Adrenal gland (tissue), 12 donors: ENCODE results near the gene NDUFS6. TPM values are rescaled to one million over a fixed set of nuclear protein-coding genes. Genes with fewer than 3 reads are reported as not detected.

Source experiments
- DNase-seq, 7 donors: peaks; one replicate each; pipeline ENCODE4 v3.0.0-alpha.2; 2019 to 2020
- H3K27ac ChIP-seq, 5 donors: fragments of 200-600 bp; sonication (generic) in 4 of 5; 1 replicate in 3 of 5; 2 replicates in 2 of 5; pipeline versions ENCODE4 v1.5.1 to v1.8.0; 2016 to 2020; ENCODE audit warnings: mild to moderate bottlenecking in 1 of 5
- H3K27me3 ChIP-seq: fragments of 200-600 bp; 2 replicates; pipeline ENCODE4 v1.8.0; 2021
- H3K36me3 ChIP-seq, 2 donors: fragments of 200-600 bp; replicated peaks in 1 of 2; 1 replicate in 1 of 2; 2 replicates in 1 of 2; pipeline versions ENCODE4 v1.5.1 to v1.8.0; 2018 to 2022
- H3K4me1 ChIP-seq, 2 donors: fragments of 200-600 bp; replicated peaks in 1 of 2; 1 replicate in 1 of 2; 2 replicates in 1 of 2; pipeline versions ENCODE4 v1.5.1 to v1.8.0; 2018 to 2021
- H3K4me3 ChIP-seq, 4 donors: fragments of 200-600 bp; sonication (generic) in 3 of 4; one replicate each; pipeline ENCODE4 v1.5.1; 2016 to 2018
- H3K9me3 ChIP-seq, 3 donors: fragments of 200-600 bp; sonication (generic) in 1 of 3; replicated peaks in 1 of 3; 1 replicate in 2 of 3; 2 replicates in 1 of 3; pipeline versions ENCODE4 v1.5.1 to v1.8.0; 2016 to 2021
- POLR2A ChIP-seq, 2 donors: fragments of 450-650 bp; IDR thresholded peaks; one replicate each; pipeline ENCODE4 v1.6.1; 2017; ENCODE audit warnings: antibody characterized with exemption in 2 of 2, mild to moderate bottlenecking in 2 of 2, moderate library complexity in 1 of 2
- whole genome bisulfite sequencing, 4 donors: extraction: QIAGEN DNeasy Blood & Tissue Kit in 2 of 4; methylation state at CpG; one replicate each; pipeline versions ENCODE4 v1.1.5 to v1.1.7; 2013 to 2017; 5-methylcytosine and 5-hydroxymethylcytosine counted together
- intact Hi-C, 2 donors: fragments of 100-400 bp; cut with DNase I; formaldehyde crosslinking; loops; one replicate each; pipeline versions ENCODE4 v1.14.1 to v1.15.0; 2022 to 2023
- polyA plus RNA-seq, 3 donors: library from polyadenylated mRNA; stranded (reverse); fragments of 200-250 nt in 2 of 3; fragments of 350-450 nt in 1 of 3; fragmentation: Illumina TruSeq in 1 of 3; extraction: RNeasy Lipid Tissue Mini Kit (QIAGEN cat#74804) in 1 of 3; gene quantifications; one replicate each; pipeline ENCODE4 v1.2.3, GENCODE V29; 2013 to 2014
- total RNA-seq, 9 donors: library from RNA; depleted of rRNA in 4 of 9; stranded (reverse); fragments of >200 nt in 4 of 9; fragments of 120-200 nt in 1 of 9; fragmentation: NEBNext Ultra II Directional in 1 of 9; extraction: Animal tissue kit (Norgen Biotek cat#: 25700) in 1 of 9; gene quantifications; one replicate each; pipeline versions ENCODE4 v1.1.0 to v1.2.4, GENCODE V29; 2013 to 2023
- TF ChIP-seq, protein P1 (sequence below), 6 experiments: fragments of 450-650 bp in 4 of 6; fragments of 200-600 bp in 2 of 6; sonication (generic) in 1 of 6; IDR thresholded peaks; 1 replicate in 5 of 6; 2 replicates in 1 of 6; pipeline versions ENCODE4 v1.5.1 to v1.8.0; 2016 to 2021; ENCODE audit warnings: antibody characterized with exemption in 6 of 6, mild to moderate bottlenecking in 2 of 6, moderate library complexity in 1 of 6
- donor health status: healthy with polysubstance abuse.
- donor health status: Bipolar disorder and iron deficiency.
- donor health status: DM: yes; HTN: yes; CAD: no.
- donor health status: DM: no; HTN: no; CAD: no.
- donor health status: DM: no; HTN: no; CAD: no.
- donor health status: DM: yes; HTN: yes; CAD: no.

The NDUFS6 gene
- total and polyA plus RNA-seq, 12 donors: 23.3 to 75.8 (median 37.9) TPM

DNA sequence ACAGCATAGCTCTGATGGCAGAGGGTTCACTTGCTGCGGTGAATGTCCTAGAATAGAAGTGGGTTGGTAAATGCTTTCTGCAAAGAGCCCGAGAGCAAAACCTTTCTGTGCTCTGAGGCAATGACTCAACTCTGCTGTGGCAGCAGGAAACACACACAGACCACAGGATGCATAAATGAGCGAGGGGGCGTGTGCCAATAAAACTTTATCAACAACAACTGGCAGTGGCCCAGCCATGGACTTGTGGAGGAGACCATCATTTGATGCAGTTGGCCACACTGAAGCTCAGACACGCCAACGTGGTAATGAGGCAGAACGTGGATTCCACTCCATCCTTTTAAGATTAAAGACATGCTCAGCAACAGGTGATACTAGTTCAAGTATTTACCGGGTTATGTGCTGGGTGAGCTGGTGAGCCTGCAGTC is 8.4 kb upstream of the NDUFS6 start:
- TF ChIP-seq POLR2A (IDR thresholded peaks at IDR 0.05): no peak
- TF ChIP-seq, protein P1, sequence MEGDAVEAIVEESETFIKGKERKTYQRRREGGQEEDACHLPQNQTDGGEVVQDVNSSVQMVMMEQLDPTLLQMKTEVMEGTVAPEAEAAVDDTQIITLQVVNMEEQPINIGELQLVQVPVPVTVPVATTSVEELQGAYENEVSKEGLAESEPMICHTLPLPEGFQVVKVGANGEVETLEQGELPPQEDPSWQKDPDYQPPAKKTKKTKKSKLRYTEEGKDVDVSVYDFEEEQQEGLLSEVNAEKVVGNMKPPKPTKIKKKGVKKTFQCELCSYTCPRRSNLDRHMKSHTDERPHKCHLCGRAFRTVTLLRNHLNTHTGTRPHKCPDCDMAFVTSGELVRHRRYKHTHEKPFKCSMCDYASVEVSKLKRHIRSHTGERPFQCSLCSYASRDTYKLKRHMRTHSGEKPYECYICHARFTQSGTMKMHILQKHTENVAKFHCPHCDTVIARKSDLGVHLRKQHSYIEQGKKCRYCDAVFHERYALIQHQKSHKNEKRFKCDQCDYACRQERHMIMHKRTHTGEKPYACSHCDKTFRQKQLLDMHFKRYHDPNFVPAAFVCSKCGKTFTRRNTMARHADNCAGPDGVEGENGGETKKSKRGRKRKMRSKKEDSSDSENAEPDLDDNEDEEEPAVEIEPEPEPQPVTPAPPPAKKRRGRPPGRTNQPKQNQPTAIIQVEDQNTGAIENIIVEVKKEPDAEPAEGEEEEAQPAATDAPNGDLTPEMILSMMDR (IDR thresholded peaks at IDR 0.05): no peak
- no peak overlapping the region for H3K27ac ChIP-seq
- no peaks in the 10 kb centered on the region for H3K27me3 ChIP-seq
- no peak for DNase-seq
- no peaks in the 10 kb centered on the region for H3K9me3 ChIP-seq
- H3K4me3 ChIP-seq: no peak overlapping the region
- 72 to 79% (median 74%) methylated on average over 7 to 8 of the region's 8 CpGs for WGBS, 4 donors
- intact Hi-C loops: no loop called here
- no peaks in the 10 kb centered on the region for H3K4me1 ChIP-seq
- H3K36me3 ChIP-seq: peaks cover 0 to 19% of the 10 kb centered on the region in 2 donors

DNA sequence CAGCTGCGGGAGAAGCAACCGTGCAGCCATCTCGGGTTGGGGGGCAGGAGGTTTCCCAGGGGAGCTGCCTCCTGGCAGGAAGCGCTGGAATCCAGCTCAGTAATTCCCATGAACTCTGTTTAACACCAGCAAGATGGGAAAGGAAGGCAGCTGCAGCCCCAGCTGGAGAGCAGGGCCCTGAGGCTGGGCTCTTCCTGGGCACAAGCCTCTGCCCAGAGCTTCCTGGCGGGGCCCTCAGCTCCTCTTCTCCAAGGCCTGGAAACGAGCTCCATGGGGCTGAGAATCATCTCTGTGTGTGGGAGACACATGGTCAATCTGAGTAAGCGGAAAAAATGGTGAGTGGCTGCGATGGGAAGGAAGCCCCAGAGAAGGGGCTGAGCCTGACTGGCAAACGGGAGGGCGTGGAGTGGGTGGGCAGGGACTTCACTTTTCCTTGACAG is 7.9 kb upstream of the NDUFS6 start:
- no peak overlapping the region for H3K4me3 ChIP-seq
- TF ChIP-seq, protein P1 (IDR thresholded peaks at IDR 0.05): no peak
- TF ChIP-seq POLR2A (IDR thresholded peaks at IDR 0.05): no peak
- DNase-seq: no peak
- H3K27me3 ChIP-seq: no peaks in the 10 kb centered on the region
- H3K27ac ChIP-seq: no peak overlapping the region
- no peaks in the 10 kb centered on the region for H3K4me1 ChIP-seq
- 66 to 76% (median 72%) methylated on average over 9 to 10 of the region's 10 CpGs for WGBS, 4 donors
- intact Hi-C loops: no loop called here
- H3K9me3 ChIP-seq: no peaks in the 10 kb centered on the region
- H3K36me3 ChIP-seq: peaks cover 0 to 23% of the 10 kb centered on the region in 2 donors

DNA sequence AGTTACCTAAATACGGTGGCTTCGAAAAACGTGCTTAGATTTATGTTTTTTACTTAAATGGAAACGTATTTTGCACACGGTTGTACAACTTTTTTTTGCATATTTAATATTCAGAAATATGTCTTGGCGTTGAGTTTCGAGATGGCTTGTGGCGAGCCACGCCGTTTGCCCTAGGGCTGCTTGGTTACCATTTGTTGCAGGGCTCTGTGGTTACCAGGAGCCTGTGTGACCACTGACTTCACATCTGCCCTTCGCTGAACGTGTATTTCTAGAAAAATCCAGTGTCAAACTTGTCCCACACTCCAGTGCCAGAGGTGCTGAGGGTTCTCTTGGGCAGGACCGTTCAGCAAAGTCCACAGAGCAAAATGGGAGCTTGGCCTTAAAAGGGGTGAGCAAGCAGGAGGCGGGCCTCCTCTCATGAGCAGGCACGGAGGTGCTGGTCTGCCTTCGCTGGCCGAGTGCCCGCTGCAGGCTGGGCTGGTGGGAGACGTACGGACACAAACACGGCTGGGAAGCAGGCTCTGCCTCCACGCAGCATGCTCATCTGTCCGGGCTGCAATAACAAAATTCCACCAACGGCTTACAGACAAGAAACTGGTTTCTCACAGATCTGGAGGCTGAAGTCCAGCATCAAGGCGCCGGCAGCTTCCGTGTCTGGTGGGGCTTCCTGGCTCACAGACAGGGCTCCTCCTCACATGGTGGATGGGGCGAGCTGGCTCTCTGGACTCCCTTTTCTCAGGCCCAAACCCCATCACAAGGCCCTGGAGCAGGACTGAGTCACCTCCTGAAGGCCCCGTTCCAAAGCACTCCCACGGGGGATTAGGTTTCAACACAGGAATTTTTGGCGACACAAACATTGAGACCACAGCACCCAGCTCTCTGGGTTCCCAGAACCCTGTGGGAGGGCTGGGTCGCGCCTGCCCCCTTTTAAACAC is 7.0 kb upstream of the NDUFS6 start:
- H3K9me3 ChIP-seq: no peaks in the 10 kb centered on the region
- intact Hi-C loops: no loop called here
- no peak overlapping the region for H3K27ac ChIP-seq
- H3K36me3 ChIP-seq: peaks cover 0 to 25% of the 10 kb centered on the region in 2 donors
- no peak overlapping the region for H3K4me3 ChIP-seq
- TF ChIP-seq, protein P1 (IDR thresholded peaks at IDR 0.05): no peak
- TF ChIP-seq POLR2A (IDR thresholded peaks at IDR 0.05): no peak
- peaks cover 4 to 6% of the 10 kb centered on the region in 2 donors for H3K4me1 ChIP-seq
- DNase-seq: no peak
- 83 to 90% (median 86%) methylated on average over 26 to 33 of the region's 33 CpGs for WGBS, 4 donors
- H3K27me3 ChIP-seq: no peaks in the 10 kb centered on the region

DNA sequence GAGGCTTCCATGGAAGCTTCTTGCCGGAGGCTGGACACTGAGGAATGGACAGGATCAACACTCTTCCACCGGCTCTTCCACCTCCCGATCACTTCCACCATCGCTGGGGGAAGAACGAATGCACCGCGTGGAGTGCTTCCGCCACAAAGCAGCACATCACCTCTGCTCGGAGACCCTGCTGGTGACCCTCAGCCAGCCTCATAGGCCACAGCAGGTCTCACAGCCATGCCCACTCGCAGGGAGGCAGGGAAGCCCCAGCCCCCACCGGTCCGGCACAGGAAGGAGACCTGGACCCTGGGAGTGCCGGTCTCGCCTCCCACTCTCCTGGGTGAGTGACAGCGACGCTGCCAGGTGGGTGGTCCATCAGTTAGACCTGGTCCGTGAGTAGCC is 6.3 kb upstream of the NDUFS6 start:
- no peaks in the 10 kb centered on the region for H3K9me3 ChIP-seq
- TF ChIP-seq, protein P1 (IDR thresholded peaks at IDR 0.05): no peak
- no peak for TF ChIP-seq POLR2A (IDR thresholded peaks at IDR 0.05)
- intact Hi-C loops: no loop called here
- no peak for DNase-seq
- H3K36me3 ChIP-seq: peaks cover 0 to 25% of the 10 kb centered on the region in 2 donors
- peaks cover 4 to 6% of the 10 kb centered on the region in 2 donors for H3K4me1 ChIP-seq
- 86 to 94% (median 93%) methylated on average over 10 to 17 of the region's 17 CpGs for WGBS, 4 donors
- H3K27ac ChIP-seq: no peak overlapping the region
- no peaks in the 10 kb centered on the region for H3K27me3 ChIP-seq
- no peak overlapping the region for H3K4me3 ChIP-seq
